Neural cell (in vitro differentiated cells): ENCODE measurements around the gene SLCO3A1. TPM values are rescaled to one million over a fixed set of nuclear protein-coding genes. Genes with fewer than 3 reads are reported as not detected.

Experiments used
- H2AFZ ChIP-seq: fragments of 200-600, 300-800 bp; sonication (generic), shearing (Covaris generic); 2 replicates; pipeline ENCODE4 v1.6.0; 2014; ENCODE audit warnings: low read depth, mild to moderate bottlenecking, antibody characterized with exemption, low read length, moderate library complexity
- H3F3A ChIP-seq: fragments of 200-600 bp; shearing (Covaris generic); 2 replicates; pipeline ENCODE4 v1.6.1; 2016; ENCODE audit warnings: mild to moderate bottlenecking, moderate library complexity, mixed read lengths, antibody characterized with exemption, low read length; ENCODE audit not compliant: insufficient read depth, poor library complexity, severe bottlenecking
- H3K27ac ChIP-seq: fragments of 200-600, 300-800 bp; sonication (generic), shearing (Covaris generic); 2 replicates; pipeline ENCODE4 v1.5.1; 2014; ENCODE audit warnings: mild to moderate bottlenecking, low read length, moderate library complexity
- H3K27me3 ChIP-seq: fragments of 300-800, 200-600 bp; sonication (generic), shearing (Covaris generic); 2 replicates; pipeline ENCODE4 v1.6.0; 2014; ENCODE audit warnings: mild to moderate bottlenecking, low read depth, low read length, moderate library complexity; ENCODE audit not compliant: insufficient read depth
- H3K36me3 ChIP-seq: fragments of 300-800, 200-600 bp; sonication (generic), shearing (Covaris generic); 2 replicates; pipeline ENCODE4 v1.5.1; 2014; ENCODE audit warnings: mild to moderate bottlenecking, antibody characterized with exemption, low read length, moderate library complexity; ENCODE audit not compliant: insufficient read depth
- H3K4me2 ChIP-seq: fragments of 300-800, 200-600 bp; sonication (generic), shearing (Covaris generic); 2 replicates; pipeline ENCODE4 v1.6.0; 2014; ENCODE audit warnings: mild to moderate bottlenecking, low read length
- H3K4me3 ChIP-seq: fragments of 300-800, 200-600 bp; sonication (generic), shearing (Covaris generic); 2 replicates; pipeline ENCODE4 v1.5.1; 2014; ENCODE audit warnings: mild to moderate bottlenecking, low read length, moderate library complexity
- H3K79me2 ChIP-seq: fragments of 200-600 bp; shearing (Covaris generic); replicated peaks from 2 replicates; pipeline ENCODE4 v1.6.0; 2014; ENCODE audit warnings: mild to moderate bottlenecking, low read length, moderate library complexity; ENCODE audit not compliant: insufficient read depth
- H3K9ac ChIP-seq: fragments of 300-800, 200-600 bp; sonication (generic), shearing (Covaris generic); 2 replicates; pipeline ENCODE4 v1.6.1; 2016; ENCODE audit warnings: mild to moderate bottlenecking, low read length, mixed read lengths
- H3K9me2 ChIP-seq: fragments of 200-600 bp; shearing (Covaris generic); 2 replicates; pipeline ENCODE4 v1.6.1; 2016; ENCODE audit warnings: mild to moderate bottlenecking, low read length, mixed read lengths; ENCODE audit not compliant: insufficient read depth
- H3K9me3 ChIP-seq: fragments of 200-600, 300-800 bp; sonication (generic), shearing (Covaris generic); 2 replicates; pipeline ENCODE4 v1.6.1; 2016; ENCODE audit warnings: mild to moderate bottlenecking, mixed run types, low read length, moderate library complexity, mixed read lengths
- H4K20me1 ChIP-seq: fragments of 200-600 bp; shearing (Covaris generic); 2 replicates; pipeline ENCODE4 v1.6.1; 2016; ENCODE audit warnings: mild to moderate bottlenecking, mixed run types; ENCODE audit not compliant: insufficient read depth
- EP300 ChIP-seq: fragments of 450-650 bp; conservative IDR thresholded peaks from 2 replicates; pipeline ENCODE4 v1.6.1; 2014; ENCODE audit warnings: antibody characterized with exemption, mild to moderate bottlenecking, moderate library complexity; ENCODE audit not compliant: poor library complexity, severe bottlenecking
- EZH2 ChIP-seq: fragments of 200-600, 300-800 bp; shearing (Covaris generic), sonication (generic); IDR thresholded peaks from 2 replicates; pipeline ENCODE4 v1.6.1; 2014; ENCODE audit warnings: antibody characterized with exemption, low read length, borderline replicate concordance, mild to moderate bottlenecking; ENCODE audit not compliant: insufficient read depth, poor library complexity, severe bottlenecking
- MXI1 ChIP-seq: fragments of 450-650 bp; conservative IDR thresholded peaks from 2 replicates; pipeline ENCODE4 v1.6.1; 2014; ENCODE audit warnings: antibody characterized with exemption, mild to moderate bottlenecking; ENCODE audit not compliant: poor library complexity, severe bottlenecking
- POLR2AphosphoS5 ChIP-seq: IDR thresholded peaks from 2 replicates; pipeline ENCODE4 v1.6.1; 2012
- RAD21 ChIP-seq: fragments of 450-650 bp; conservative IDR thresholded peaks from 2 replicates; pipeline ENCODE4 v1.6.1; 2014; ENCODE audit warnings: antibody characterized with exemption, mild to moderate bottlenecking, moderate library complexity
- SMC3 ChIP-seq: fragments of 450-650 bp; conservative IDR thresholded peaks from 2 replicates; pipeline ENCODE4 v1.6.1; 2014; ENCODE audit warnings: antibody characterized with exemption, mild to moderate bottlenecking, moderate library complexity; ENCODE audit not compliant: poor library complexity
- TAF1 ChIP-seq: IDR thresholded peaks from 2 replicates; pipeline ENCODE4 v1.6.1; 2012; ENCODE audit warnings: low read depth
- polyA plus RNA-seq: library from polyadenylated mRNA; depleted of rRNA; stranded (reverse); fragments of >200 nt; gene quantifications from 2 replicates; pipeline ENCODE4 v1.2.3, GENCODE V29; 2014
- TF ChIP-seq, protein P1 (sequence below): IDR thresholded peaks from 2 replicates; pipeline ENCODE4 v1.6.1; 2012; ENCODE audit warnings: borderline replicate concordance
- TF ChIP-seq, protein P2 (sequence below): fragments of 450-650 bp; IDR thresholded peaks from 2 replicates; pipeline ENCODE4 v1.5.1; 2014; ENCODE audit warnings: antibody characterized with exemption, mild to moderate bottlenecking, moderate library complexity; ENCODE audit not compliant: poor library complexity, severe bottlenecking

Gene SLCO3A1
- polyA plus RNA-seq, 1 donor from 2014 or later, result 14.2 TPM

DNA sequence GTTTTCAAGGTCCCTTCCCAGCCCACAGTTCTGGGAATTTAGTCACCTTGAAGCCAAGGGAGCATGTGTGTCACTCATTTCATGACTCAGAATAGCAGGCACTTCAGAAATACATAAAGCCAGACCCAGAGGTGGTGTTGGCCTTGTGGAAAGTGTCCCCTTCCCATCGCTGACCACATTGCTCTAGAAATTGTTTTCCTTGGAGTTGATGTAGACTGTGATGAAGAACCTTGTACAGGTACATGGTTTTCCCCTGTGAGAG, 158.8 kb downstream of the SLCO3A1 start:
- no peaks in the 10 kb centered on the region for H3K9me2 ChIP-seq
- no peak overlapping the region for H2AFZ ChIP-seq
- no peaks in the 10 kb centered on the region for H3F3A ChIP-seq
- peak overlapping the region; percentile 42 for H3K4me2 ChIP-seq
- H3K9ac ChIP-seq, result peak overlapping the region; percentile 47
- H4K20me1 ChIP-seq, result no peaks in the 10 kb centered on the region
- H3K9me3 ChIP-seq, result no peaks in the 10 kb centered on the region
- no peaks in the 10 kb centered on the region for H3K36me3 ChIP-seq
- H3K79me2 ChIP-seq, result peaks cover 36% of the 10 kb centered on the region
- peak overlapping the region; percentile 49 for H3K4me3 ChIP-seq
- no peaks in the 10 kb centered on the region for H3K27me3 ChIP-seq
- peak overlapping the region; percentile 80 for H3K27ac ChIP-seq
- TF ChIP-seq POLR2AphosphoS5 (no peak), RAD21 (no peak), SMC3 (no peak), MXI1 (no peak), TAF1 (no peak), EZH2 (no peak), EP300 (no peak)
- TF ChIP-seq, protein P1, sequence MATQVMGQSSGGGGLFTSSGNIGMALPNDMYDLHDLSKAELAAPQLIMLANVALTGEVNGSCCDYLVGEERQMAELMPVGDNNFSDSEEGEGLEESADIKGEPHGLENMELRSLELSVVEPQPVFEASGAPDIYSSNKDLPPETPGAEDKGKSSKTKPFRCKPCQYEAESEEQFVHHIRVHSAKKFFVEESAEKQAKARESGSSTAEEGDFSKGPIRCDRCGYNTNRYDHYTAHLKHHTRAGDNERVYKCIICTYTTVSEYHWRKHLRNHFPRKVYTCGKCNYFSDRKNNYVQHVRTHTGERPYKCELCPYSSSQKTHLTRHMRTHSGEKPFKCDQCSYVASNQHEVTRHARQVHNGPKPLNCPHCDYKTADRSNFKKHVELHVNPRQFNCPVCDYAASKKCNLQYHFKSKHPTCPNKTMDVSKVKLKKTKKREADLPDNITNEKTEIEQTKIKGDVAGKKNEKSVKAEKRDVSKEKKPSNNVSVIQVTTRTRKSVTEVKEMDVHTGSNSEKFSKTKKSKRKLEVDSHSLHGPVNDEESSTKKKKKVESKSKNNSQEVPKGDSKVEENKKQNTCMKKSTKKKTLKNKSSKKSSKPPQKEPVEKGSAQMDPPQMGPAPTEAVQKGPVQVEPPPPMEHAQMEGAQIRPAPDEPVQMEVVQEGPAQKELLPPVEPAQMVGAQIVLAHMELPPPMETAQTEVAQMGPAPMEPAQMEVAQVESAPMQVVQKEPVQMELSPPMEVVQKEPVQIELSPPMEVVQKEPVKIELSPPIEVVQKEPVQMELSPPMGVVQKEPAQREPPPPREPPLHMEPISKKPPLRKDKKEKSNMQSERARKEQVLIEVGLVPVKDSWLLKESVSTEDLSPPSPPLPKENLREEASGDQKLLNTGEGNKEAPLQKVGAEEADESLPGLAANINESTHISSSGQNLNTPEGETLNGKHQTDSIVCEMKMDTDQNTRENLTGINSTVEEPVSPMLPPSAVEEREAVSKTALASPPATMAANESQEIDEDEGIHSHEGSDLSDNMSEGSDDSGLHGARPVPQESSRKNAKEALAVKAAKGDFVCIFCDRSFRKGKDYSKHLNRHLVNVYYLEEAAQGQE, result no peak
- TF ChIP-seq, protein P2, sequence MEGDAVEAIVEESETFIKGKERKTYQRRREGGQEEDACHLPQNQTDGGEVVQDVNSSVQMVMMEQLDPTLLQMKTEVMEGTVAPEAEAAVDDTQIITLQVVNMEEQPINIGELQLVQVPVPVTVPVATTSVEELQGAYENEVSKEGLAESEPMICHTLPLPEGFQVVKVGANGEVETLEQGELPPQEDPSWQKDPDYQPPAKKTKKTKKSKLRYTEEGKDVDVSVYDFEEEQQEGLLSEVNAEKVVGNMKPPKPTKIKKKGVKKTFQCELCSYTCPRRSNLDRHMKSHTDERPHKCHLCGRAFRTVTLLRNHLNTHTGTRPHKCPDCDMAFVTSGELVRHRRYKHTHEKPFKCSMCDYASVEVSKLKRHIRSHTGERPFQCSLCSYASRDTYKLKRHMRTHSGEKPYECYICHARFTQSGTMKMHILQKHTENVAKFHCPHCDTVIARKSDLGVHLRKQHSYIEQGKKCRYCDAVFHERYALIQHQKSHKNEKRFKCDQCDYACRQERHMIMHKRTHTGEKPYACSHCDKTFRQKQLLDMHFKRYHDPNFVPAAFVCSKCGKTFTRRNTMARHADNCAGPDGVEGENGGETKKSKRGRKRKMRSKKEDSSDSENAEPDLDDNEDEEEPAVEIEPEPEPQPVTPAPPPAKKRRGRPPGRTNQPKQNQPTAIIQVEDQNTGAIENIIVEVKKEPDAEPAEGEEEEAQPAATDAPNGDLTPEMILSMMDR, result no peak

DNA sequence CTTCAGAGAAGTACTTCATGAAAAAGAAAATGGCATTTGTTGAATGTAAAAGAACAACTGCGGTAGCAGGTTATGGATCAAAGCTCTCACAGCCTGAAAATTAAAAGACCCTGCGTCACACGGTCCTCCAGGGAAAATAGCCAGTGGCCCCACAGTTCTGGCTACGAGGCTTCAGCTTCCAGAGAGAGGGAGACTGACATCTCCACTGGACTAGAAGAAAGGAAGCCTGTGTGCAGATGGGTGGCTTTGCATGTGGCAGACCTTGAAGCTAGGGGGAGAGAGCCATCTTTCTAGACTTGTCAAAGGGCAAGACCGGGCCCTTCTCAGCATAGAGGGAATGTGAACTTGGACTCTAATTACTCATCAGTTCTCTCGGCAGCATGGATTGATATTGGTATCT, 159.4 kb downstream of the SLCO3A1 start:
- Histone ChIP-seq H2AFZ (no peak overlapping the region), H3K36me3 (no peaks in the 10 kb centered on the region), H3K79me2 (peaks cover 30% of the 10 kb centered on the region), H3K9me2 (no peaks in the 10 kb centered on the region), H3K27ac (peak overlapping the region; percentile 80), H4K20me1 (no peaks in the 10 kb centered on the region), H3K4me3 (peak overlapping the region; percentile 49), H3K9ac (peak overlapping the region; percentile 47), H3K27me3 (no peaks in the 10 kb centered on the region), H3K9me3 (no peaks in the 10 kb centered on the region), H3F3A (no peaks in the 10 kb centered on the region), H3K4me2 (no peak overlapping the region)
- TF ChIP-seq EZH2 (no peak), EP300 (no peak), TAF1 (no peak)
- TF ChIP-seq, protein P1, result no peak
